Measurements from ENCODE around the gene F11.
"Not testable (repeated sequence)": the region's sequence is repeated elsewhere in the genome, so short reads cannot be mapped to it uniquely, and the experiment has no call there.

Gene F11

GRCh38 chr4:186260504-186261448 is 5.2 kb upstream of the F11 start:
- Histone ChIP-seq H3K4ac (ENCODE audit: low read length) (no peak overlapping the region), H3K23ac (ENCODE audit: low read depth, low read length, poor library complexity) (no peak overlapping the region), H2BK15ac (ENCODE audit: low read length) (no peak overlapping the region), H4K8ac (ENCODE audit: low read depth, low read length) (no peak overlapping the region), H3K27me3 (ENCODE audit: control insufficient read depth in 3 of 3, insufficient read depth in 3 of 3, low read depth in 1 of 3, low read length in 3 of 3) (peaks cover 0 to 7% (median 0%) of the 10 kb centered on the region in 3 experiments), H3K18ac (ENCODE audit: low read length) (peak overlapping the region; percentile 32), H3K4me1 (ENCODE audit: control insufficient read depth in 2 of 2, insufficient read depth in 1 of 2, low read depth in 1 of 2, low read length in 2 of 2) (peaks cover 0 to 1% of the 10 kb centered on the region in 2 donors), H2BK120ac (ENCODE audit: low read depth, low read length) (no peak overlapping the region), H3K4me2 (ENCODE audit: insufficient read depth, low read length, poor library complexity, severe bottlenecking) (no peak overlapping the region), H3K14ac (ENCODE audit: low read length) (no peak overlapping the region), H3K9ac (ENCODE audit: low read depth, low read length, poor library complexity) (peak overlapping the region; percentile 74), H3K36me3 (replicated peaks in 1 of 2; ENCODE audit: control insufficient read depth in 2 of 2, insufficient read depth in 2 of 2, low read length in 2 of 2) (no peaks in the 10 kb centered on the region), H3K27ac (replicated peaks; ENCODE audit: low read length) (no peak overlapping the region), H2BK12ac (ENCODE audit: low read length) (no peak overlapping the region), H2AFZ (ENCODE audit: low read length) (no peak overlapping the region), H3K4me3 (ENCODE audit: low read length in 2 of 2) (peak overlapping the region in 1 of 2 donors; percentile 45), H4K91ac (ENCODE audit: low read depth, low read length, poor library complexity) (no peak overlapping the region), H2AK5ac (ENCODE audit: low read depth, low read length) (no peak overlapping the region), H3K79me1 (ENCODE audit: low read depth, low read length) (no peaks in the 10 kb centered on the region), H2BK5ac (ENCODE audit: low read length) (no peak overlapping the region), H3K9me3 (replicated peaks in 1 of 2; ENCODE audit: control insufficient read depth in 2 of 2, insufficient read depth in 1 of 2, low read depth in 1 of 2, low read length in 2 of 2) (no peaks in the 10 kb centered on the region)
- WGBS, 2 donors (ENCODE audit: extremely low coverage in 2 of 2, insufficient read length in 2 of 2, insufficient replicate concordance in 1 of 2), result no CpG with 5 or more reads among the region's 12 CpGs
- DNase-seq (ENCODE audit: low spot score), result no peak

GRCh38 chr4:186264660-186265059 is 1.3 kb upstream of the F11 start:
- H3K23ac ChIP-seq (ENCODE audit: low read depth, low read length, poor library complexity), result no peak overlapping the region
- H3K36me3 ChIP-seq (replicated peaks in 1 of 2; ENCODE audit: control insufficient read depth in 2 of 2, insufficient read depth in 2 of 2, low read length in 2 of 2), result no peaks in the 10 kb centered on the region
- H2AFZ ChIP-seq (ENCODE audit: low read length), result no peak overlapping the region
- no peak for DNase-seq (ENCODE audit: low spot score)
- H2BK15ac ChIP-seq (ENCODE audit: low read length), result peak overlapping the region; percentile 9
- no peak overlapping the region for H2BK120ac ChIP-seq (ENCODE audit: low read depth, low read length)
- no peak overlapping the region for H3K4me2 ChIP-seq (ENCODE audit: insufficient read depth, low read length, poor library complexity, severe bottlenecking)
- peaks cover 0 to 9% (median 0%) of the 10 kb centered on the region in 3 experiments for H3K27me3 ChIP-seq (ENCODE audit: control insufficient read depth in 3 of 3, insufficient read depth in 3 of 3, low read depth in 1 of 3, low read length in 3 of 3)
- no peak overlapping the region for H4K8ac ChIP-seq (ENCODE audit: low read depth, low read length)
- peak overlapping the region; percentile 46 for H2BK12ac ChIP-seq (ENCODE audit: low read length)
- H3K4me3 ChIP-seq (ENCODE audit: low read length in 2 of 2), result no peak overlapping the region
- no peak overlapping the region for H4K91ac ChIP-seq (ENCODE audit: low read depth, low read length, poor library complexity)
- no peak overlapping the region for H3K18ac ChIP-seq (ENCODE audit: low read length)
- peaks cover 0 to 12% of the 10 kb centered on the region in 2 donors for H3K4me1 ChIP-seq (ENCODE audit: control insufficient read depth in 2 of 2, insufficient read depth in 1 of 2, low read depth in 1 of 2, low read length in 2 of 2)
- H3K4ac ChIP-seq (ENCODE audit: low read length), result no peak overlapping the region
- H3K14ac ChIP-seq (ENCODE audit: low read length), result no peak overlapping the region
- no peak overlapping the region for H3K9ac ChIP-seq (ENCODE audit: low read depth, low read length, poor library complexity)
- peak overlapping the region; percentile 83 for H2AK5ac ChIP-seq (ENCODE audit: low read depth, low read length)
- no peak overlapping the region for H2BK5ac ChIP-seq (ENCODE audit: low read length)
- WGBS, 2 donors (ENCODE audit: extremely low coverage in 2 of 2, insufficient read length in 2 of 2, insufficient replicate concordance in 1 of 2), result no CpG with 5 or more reads among the region's 7 CpGs
- H3K9me3 ChIP-seq (replicated peaks in 1 of 2; ENCODE audit: control insufficient read depth in 2 of 2, insufficient read depth in 1 of 2, low read depth in 1 of 2, low read length in 2 of 2), result no peaks in the 10 kb centered on the region
- no peak overlapping the region for H3K27ac ChIP-seq (replicated peaks; ENCODE audit: low read length)
- no peaks in the 10 kb centered on the region for H3K79me1 ChIP-seq (ENCODE audit: low read depth, low read length)

- H2AK5ac ChIP-seq (ENCODE audit: low read depth, low read length); H3K4ac ChIP-seq (ENCODE audit: low read length); H3K14ac ChIP-seq (ENCODE audit: low read length); DNase-seq (ENCODE audit: low spot score); H3K4me3 ChIP-seq (ENCODE audit: low read length in 2 of 2); H2BK120ac ChIP-seq (ENCODE audit: low read depth, low read length); H3K9ac ChIP-seq (ENCODE audit: low read depth, low read length, poor library complexity); H3K4me2 ChIP-seq (ENCODE audit: insufficient read depth, low read length, poor library complexity, severe bottlenecking); H3K79me1 ChIP-seq (ENCODE audit: low read depth, low read length); H2BK5ac ChIP-seq (ENCODE audit: low read length); H4K8ac ChIP-seq (ENCODE audit: low read depth, low read length); H3K27me3 ChIP-seq (ENCODE audit: control insufficient read depth in 3 of 3, insufficient read depth in 3 of 3, low read depth in 1 of 3, low read length in 3 of 3); H3K23ac ChIP-seq (ENCODE audit: low read depth, low read length, poor library complexity); H3K36me3 ChIP-seq (replicated peaks in 1 of 2; ENCODE audit: control insufficient read depth in 2 of 2, insufficient read depth in 2 of 2, low read length in 2 of 2); H3K18ac ChIP-seq (ENCODE audit: low read length); H4K91ac ChIP-seq (ENCODE audit: low read depth, low read length, poor library complexity); H2BK15ac ChIP-seq (ENCODE audit: low read length); H3K9me3 ChIP-seq (replicated peaks in 1 of 2; ENCODE audit: control insufficient read depth in 2 of 2, insufficient read depth in 1 of 2, low read depth in 1 of 2, low read length in 2 of 2); H3K27ac ChIP-seq (replicated peaks; ENCODE audit: low read length); H2BK12ac ChIP-seq (ENCODE audit: low read length): not testable (repeated sequence)
- Histone ChIP-seq H3K4me1 (ENCODE audit: control insufficient read depth in 2 of 2, insufficient read depth in 1 of 2, low read depth in 1 of 2, low read length in 2 of 2) (peaks cover 0 to 12% of the 10 kb centered on the region in 2 donors), H2AFZ (ENCODE audit: low read length) (peak overlapping the region; percentile 85)
- WGBS, 2 donors (ENCODE audit: extremely low coverage in 2 of 2, insufficient read length in 2 of 2, insufficient replicate concordance in 1 of 2), result no CpG with 5 or more reads among the region's 11 CpGs
Observed at GRCh38 chr4:186265250-186265649, 739 bp upstream of the F11 start.

- H4K91ac ChIP-seq (ENCODE audit: low read depth, low read length, poor library complexity), result no peak overlapping the region
- no peak overlapping the region for H3K27ac ChIP-seq (replicated peaks; ENCODE audit: low read length)
- no peak overlapping the region for H2BK120ac ChIP-seq (ENCODE audit: low read depth, low read length)
- no peak overlapping the region for H2AK5ac ChIP-seq (ENCODE audit: low read depth, low read length)
- peaks cover 0 to 12% of the 10 kb centered on the region in 2 donors for H3K4me1 ChIP-seq (ENCODE audit: control insufficient read depth in 2 of 2, insufficient read depth in 1 of 2, low read depth in 1 of 2, low read length in 2 of 2)
- peak overlapping the region in 1 of 2 donors; percentile 47 for H3K4me3 ChIP-seq (ENCODE audit: low read length in 2 of 2)
- H3K23ac ChIP-seq (ENCODE audit: low read depth, low read length, poor library complexity), result no peak overlapping the region
- peak; percentile 11 for DNase-seq (ENCODE audit: low spot score)
- no CpG with 5 or more reads among the region's 8 CpGs for WGBS, 2 donors (ENCODE audit: extremely low coverage in 2 of 2, insufficient read length in 2 of 2, insufficient replicate concordance in 1 of 2)
- no peak overlapping the region for H2BK12ac ChIP-seq (ENCODE audit: low read length)
- H3K9me3 ChIP-seq (replicated peaks in 1 of 2; ENCODE audit: control insufficient read depth in 2 of 2, insufficient read depth in 1 of 2, low read depth in 1 of 2, low read length in 2 of 2), result no peaks in the 10 kb centered on the region
- H3K14ac ChIP-seq (ENCODE audit: low read length), result no peak overlapping the region
- H2BK5ac ChIP-seq (ENCODE audit: low read length), result no peak overlapping the region
- no peak overlapping the region for H2BK15ac ChIP-seq (ENCODE audit: low read length)
- H3K27me3 ChIP-seq (ENCODE audit: control insufficient read depth in 3 of 3, insufficient read depth in 3 of 3, low read depth in 1 of 3, low read length in 3 of 3), result peaks cover 0 to 9% (median 0%) of the 10 kb centered on the region in 3 experiments
- no peak overlapping the region for H3K4me2 ChIP-seq (ENCODE audit: insufficient read depth, low read length, poor library complexity, severe bottlenecking)
- no peak overlapping the region for H4K8ac ChIP-seq (ENCODE audit: low read depth, low read length)
- peak overlapping the region; percentile 85 for H2AFZ ChIP-seq (ENCODE audit: low read length)
- no peaks in the 10 kb centered on the region for H3K36me3 ChIP-seq (replicated peaks in 1 of 2; ENCODE audit: control insufficient read depth in 2 of 2, insufficient read depth in 2 of 2, low read length in 2 of 2)
- no peak overlapping the region for H3K4ac ChIP-seq (ENCODE audit: low read length)
- H3K9ac ChIP-seq (ENCODE audit: low read depth, low read length, poor library complexity), result no peak overlapping the region
- no peaks in the 10 kb centered on the region for H3K79me1 ChIP-seq (ENCODE audit: low read depth, low read length)
- H3K18ac ChIP-seq (ENCODE audit: low read length), result no peak overlapping the region
Observed at GRCh38 chr4:186266729-186267456, 904 bp downstream of the F11 start.

Measured in neuronal stem cell (in vitro differentiated cells).